Measurements from ENCODE around the gene TSSK6.
A peak's percentile ranks its signal among the peaks of the same experiment; 100 is the strongest.

DNA sequence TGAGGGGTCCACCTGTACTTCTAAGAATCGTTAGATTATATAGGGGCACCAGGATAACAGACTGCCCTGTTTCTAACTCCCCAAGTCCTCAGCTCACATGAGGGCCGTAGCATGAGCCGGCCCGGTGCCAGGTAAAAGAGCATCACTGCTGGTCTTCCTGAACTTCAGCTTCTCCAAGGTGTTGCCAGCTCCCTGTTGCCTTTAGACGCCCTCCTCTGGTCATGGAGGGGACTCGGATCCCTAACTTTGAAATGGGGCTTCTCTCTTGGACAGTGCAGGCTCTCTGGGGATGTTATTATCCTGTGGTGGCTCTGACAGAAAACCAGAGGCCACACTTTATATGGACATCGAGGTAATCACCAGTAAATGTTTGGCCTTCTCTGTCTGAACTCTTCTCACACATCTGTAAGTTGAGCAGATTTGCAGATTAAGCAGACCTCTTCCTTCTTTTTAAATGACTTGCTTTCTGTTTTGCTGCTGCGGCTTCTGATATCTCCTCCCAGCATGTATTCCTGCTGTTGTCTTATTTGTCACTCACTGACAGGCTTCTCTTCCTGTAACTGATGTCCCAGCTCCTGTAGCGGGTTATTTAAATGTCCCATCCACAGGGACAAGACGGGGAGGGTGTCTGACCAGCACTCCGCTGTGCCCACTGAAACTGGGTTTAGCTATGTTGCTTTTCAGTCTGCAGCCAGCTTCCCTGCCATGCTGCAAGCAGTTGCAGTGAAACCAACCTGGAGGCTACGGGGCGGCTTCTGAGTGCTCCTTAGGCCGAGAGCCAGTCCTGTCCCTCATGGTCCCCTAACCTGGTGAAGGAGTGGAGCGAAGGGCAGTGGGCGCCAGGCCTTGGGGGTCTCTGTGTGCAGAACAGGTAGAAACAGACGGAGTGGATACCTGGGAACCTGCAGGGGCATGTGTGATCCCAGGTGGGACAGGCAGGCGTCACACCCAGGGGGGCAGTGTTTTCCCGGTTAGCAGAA lies 39.2 kb downstream of the TSSK6 start:
- TF ChIP-seq, protein P1, sequence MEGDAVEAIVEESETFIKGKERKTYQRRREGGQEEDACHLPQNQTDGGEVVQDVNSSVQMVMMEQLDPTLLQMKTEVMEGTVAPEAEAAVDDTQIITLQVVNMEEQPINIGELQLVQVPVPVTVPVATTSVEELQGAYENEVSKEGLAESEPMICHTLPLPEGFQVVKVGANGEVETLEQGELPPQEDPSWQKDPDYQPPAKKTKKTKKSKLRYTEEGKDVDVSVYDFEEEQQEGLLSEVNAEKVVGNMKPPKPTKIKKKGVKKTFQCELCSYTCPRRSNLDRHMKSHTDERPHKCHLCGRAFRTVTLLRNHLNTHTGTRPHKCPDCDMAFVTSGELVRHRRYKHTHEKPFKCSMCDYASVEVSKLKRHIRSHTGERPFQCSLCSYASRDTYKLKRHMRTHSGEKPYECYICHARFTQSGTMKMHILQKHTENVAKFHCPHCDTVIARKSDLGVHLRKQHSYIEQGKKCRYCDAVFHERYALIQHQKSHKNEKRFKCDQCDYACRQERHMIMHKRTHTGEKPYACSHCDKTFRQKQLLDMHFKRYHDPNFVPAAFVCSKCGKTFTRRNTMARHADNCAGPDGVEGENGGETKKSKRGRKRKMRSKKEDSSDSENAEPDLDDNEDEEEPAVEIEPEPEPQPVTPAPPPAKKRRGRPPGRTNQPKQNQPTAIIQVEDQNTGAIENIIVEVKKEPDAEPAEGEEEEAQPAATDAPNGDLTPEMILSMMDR (IDR thresholded peaks at IDR 0.05) = peak; percentile 56
- TF ChIP-seq EZH2phosphoT487 (IDR thresholded peaks at IDR 0.05) = no peak
